ENCODE measurements around the gene GARIN5B.
"Not testable (repeated sequence)": the region's sequence is repeated elsewhere in the genome, so short reads cannot be mapped to it uniquely, and the experiment has no call there.

GARIN5B gene

GRCh38 chr19:55362990-55363716, at the start of gene GARIN5B:
GARIN5B (minus strand) TSS chr19:55363260; CDS start chr19:55363066, 194 bp downstream.
- DNase-seq (ENCODE audit: low spot score) = no peak

- no peak for DNase-seq (ENCODE audit: low spot score)
These were observed 47.1 kb upstream of the GARIN5B start for GRCh38 chr19:55410168-55410567.

- DNase-seq (ENCODE audit: low spot score) = not testable (repeated sequence)
These were observed 46.1 kb upstream of the GARIN5B start for GRCh38 chr19:55409179-55409578.

GRCh38 chr19:55408533-55408872, 45.4 kb upstream of the GARIN5B start:
- DNase-seq (ENCODE audit: low spot score) = no peak

- peak; percentile 93 for DNase-seq (ENCODE audit: low spot score)
These were observed 44.9 kb upstream of the GARIN5B start for GRCh38 chr19:55407800-55408532.

- not testable (repeated sequence) for DNase-seq (ENCODE audit: low spot score)
These were observed 44.4 kb upstream of the GARIN5B start, which contains the start of gene UBE2S for GRCh38 chr19:55407550-55407799. UBE2S (minus strand) TSS chr19:55407788; CDS start chr19:55407589, 199 bp downstream.

- DNase-seq (ENCODE audit: low spot score) = peak; percentile 72
These were observed 43.9 kb upstream of the GARIN5B start for GRCh38 chr19:55406826-55407549.

GRCh38 chr19:55406091-55406825, 43.2 kb upstream of the GARIN5B start:
- peak; percentile 46 for DNase-seq (ENCODE audit: low spot score)

GRCh38 chr19:55405638-55406037, 42.6 kb upstream of the GARIN5B start:
- DNase-seq (ENCODE audit: low spot score) = peak; percentile 32

GRCh38 chr19:55402509-55402908, 39.4 kb upstream of the GARIN5B start:
- no peak for DNase-seq (ENCODE audit: low spot score)

GRCh38 chr19:55401390-55401789, 38.3 kb upstream of the GARIN5B start:
- not testable (repeated sequence) for DNase-seq (ENCODE audit: low spot score)

- no peak for DNase-seq (ENCODE audit: low spot score)
These were observed 37.4 kb upstream of the GARIN5B start for GRCh38 chr19:55400281-55401087.

GRCh38 chr19:55398200-55398925, 35.3 kb upstream of the GARIN5B start:
- no peak for DNase-seq (ENCODE audit: low spot score)

- DNase-seq (ENCODE audit: low spot score) = no peak
These were observed 30.0 kb upstream of the GARIN5B start for GRCh38 chr19:55392820-55393761.

- no peak for DNase-seq (ENCODE audit: low spot score)
These were observed 28.9 kb upstream of the GARIN5B start for GRCh38 chr19:55391702-55392615.

GRCh38 chr19:55391191-55391670, 28.2 kb upstream of the GARIN5B start:
- DNase-seq (ENCODE audit: low spot score) = no peak

- no peak for DNase-seq (ENCODE audit: low spot score)
These were observed 27.4 kb upstream of the GARIN5B start for GRCh38 chr19:55390461-55390880.
